ENCODE results near the gene SLC45A3.

- TF ChIP-seq POLR2A (IDR thresholded peaks at IDR 0.05) (no peak), POLR2AphosphoS5 (IDR thresholded peaks at IDR 0.05) (no peak)
These were observed 46.4 kb upstream of the SLC45A3 start for GRCh38 chr1:205726619-205727125.

All from stomach (tissue), 4 donors.